K562 (cell line): ENCODE data around the gene GALNT13. TPM values are rescaled to one million over a fixed set of nuclear protein-coding genes. Genes with fewer than 3 reads are reported as not detected.

ENCODE experiments used
- ATAC-seq: fragments of 200-7000 bp; cut with Tn5 transposase; 3 replicates; pipeline ENCODE4 v1.9.1; 2020; ENCODE audit warnings: moderate library complexity
- BruUV-seq: library from RNA; stranded (reverse); fragments of 400-500 nt; replicated peaks from 2 replicates; lab custom pipeline; 2021; lab: Mats Ljungman, UMichigan
- CTCF ChIA-PET: fragments of 300-600 bp; formaldehyde crosslinking; extraction: SDS; loops from one replicate; lab custom pipeline; 2021; ENCODE audit warnings: low intra/inter-chr PET ratio; lab: Yijun Ruan, JAX
- POLR2A ChIA-PET: fragments of 300-600, 350-650 bp; sonication (Branson Sonifier 250); formaldehyde crosslinking; extraction: SDS; loops from one replicate; lab custom pipeline; 2021; ENCODE audit warnings: antibody characterized with exemption, inconsistent platforms; lab: Yijun Ruan, JAX
- DNase-seq, 4 experiments: peaks; one replicate each; pipeline versions ENCODE4 v3.0.0 to v3.0.0-alpha.2; 2011 to 2018; ENCODE audit warnings: low spot score in 3 of 4, mixed read lengths in 3 of 4; ENCODE audit errors: extremely low read depth in 1 of 4
- FAIRE-seq: peaks from 2 replicates; lab custom pipeline; 2011; peaks lifted over from hg19 to GRCh38; lab: Jason Lieb, UNC
- H2AFZ ChIP-seq: 2 replicates; pipeline ENCODE4 v1.6.0; 2011; ENCODE audit warnings: low read depth, low read length, control low read depth, inconsistent platforms
- H3K27ac ChIP-seq: fragments of 200-600 bp; 3 replicates; pipeline ENCODE4 v1.8.0; 2011; ENCODE audit warnings: low read depth, mild to moderate bottlenecking, control low read depth, inconsistent platforms, low read length, moderate library complexity, mixed read lengths; ENCODE audit errors: extremely low read depth
- H3K27me3 ChIP-seq, 2 experiments: fragments of 300-600 bp in 1 of 2; 2 replicates in 1 of 2; 3 replicates in 1 of 2; pipeline versions ENCODE4 v1.6.0 to v1.8.0; 2011; ENCODE audit warnings: inconsistent platforms in 2 of 2, low read length in 2 of 2, mild to moderate bottlenecking in 1 of 2, mixed read lengths in 1 of 2, moderate library complexity in 1 of 2; ENCODE audit not compliant: control insufficient read depth in 2 of 2, insufficient read depth in 2 of 2
- H3K36me3 ChIP-seq: fragments of 300-600 bp; 3 replicates; pipeline ENCODE4 v1.8.0; 2011; ENCODE audit warnings: mild to moderate bottlenecking, low read length, inconsistent platforms; ENCODE audit not compliant: control insufficient read depth, insufficient read depth
- H3K4me1 ChIP-seq, 2 experiments: fragments of 200-600 bp in 1 of 2; replicated peaks in 1 of 2; 2 replicates in 1 of 2; 3 replicates in 1 of 2; pipeline versions ENCODE4 v1.5.1 to v1.8.0; 2011; ENCODE audit warnings: inconsistent platforms in 2 of 2, low read length in 2 of 2, mild to moderate bottlenecking in 1 of 2, mixed read lengths in 1 of 2, moderate library complexity in 1 of 2; ENCODE audit not compliant: control insufficient read depth in 2 of 2, insufficient read depth in 2 of 2
- H3K4me2 ChIP-seq: 2 replicates; pipeline ENCODE4 v1.6.1; 2011; ENCODE audit warnings: low read length, control low read depth, inconsistent platforms, mixed read lengths; ENCODE audit not compliant: insufficient read depth
- H3K4me3 ChIP-seq: fragments of 200-600 bp; sonication (generic), shearing (Covaris generic); 2 replicates; pipeline ENCODE4 v1.5.1; 2016; ENCODE audit warnings: control low read depth, inconsistent platforms
- H3K79me2 ChIP-seq: fragments of 200-600 bp; 3 replicates; pipeline ENCODE4 v1.8.0; 2011; ENCODE audit warnings: low read length, inconsistent platforms; ENCODE audit not compliant: control insufficient read depth, insufficient read depth
- H3K9ac ChIP-seq, 2 experiments: 2 replicates each; pipeline versions ENCODE4 v1.6.0 to v1.6.1; 2011; ENCODE audit warnings: low read depth in 2 of 2, low read length in 2 of 2, control low read depth in 1 of 2, inconsistent platforms in 1 of 2, mild to moderate bottlenecking in 1 of 2, mixed read lengths in 1 of 2; ENCODE audit not compliant: insufficient read depth in 1 of 2
- H3K9me1 ChIP-seq: one replicate; pipeline ENCODE4 v1.6.0; 2011; ENCODE audit warnings: inconsistent platforms, mild to moderate bottlenecking, low read length, moderate library complexity; ENCODE audit not compliant: control insufficient read depth, insufficient read depth
- H3K9me3 ChIP-seq: replicated peaks from 2 replicates; pipeline ENCODE4 v1.5.1; 2011; ENCODE audit warnings: low read depth, low read length, inconsistent platforms; ENCODE audit not compliant: control insufficient read depth, insufficient read depth
- H4K20me1 ChIP-seq: replicated peaks from 2 replicates; pipeline ENCODE4 v1.6.1; 2011; ENCODE audit warnings: low read length, inconsistent platforms, mixed read lengths; ENCODE audit not compliant: control insufficient read depth, insufficient read depth
- CREBBP ChIP-seq: IDR thresholded peaks from one replicate; pipeline ENCODE4 v1.6.1; 2012; ENCODE audit warnings: low read depth, mild to moderate bottlenecking, control low read depth, inconsistent platforms, low read length
- FOS ChIP-seq: IDR thresholded peaks from 3 replicates; pipeline ENCODE4 v1.6.1; 2011; ENCODE audit not compliant: insufficient read length; ENCODE audit errors: extremely low read depth
- FOXK2 ChIP-seq, 2 experiments: fragments of 450-650 bp; IDR thresholded peaks in 1 of 2; conservative IDR thresholded peaks in 1 of 2; 2 replicates each; pipeline ENCODE4 v1.6.1; 2016; ENCODE audit warnings: low read depth in 2 of 2, mild to moderate bottlenecking in 1 of 2
- NCOA1 ChIP-seq: fragments of 450-650 bp; IDR thresholded peaks from 2 replicates; pipeline ENCODE4 v1.6.1; 2016; ENCODE audit warnings: low read depth
- NFXL1 ChIP-seq: fragments of 450-650 bp; formaldehyde crosslinking; IDR thresholded peaks from 2 replicates; pipeline ENCODE4 v1.4.0; 2021; ENCODE audit warnings: mild to moderate bottlenecking
- PML ChIP-seq: IDR thresholded peaks from 2 replicates; pipeline ENCODE4 v1.6.1; 2012; ENCODE audit warnings: low read length, inconsistent platforms
- TOE1 ChIP-seq, 2 experiments: fragments of 450-650 bp in 1 of 2; sonication (generic) in 1 of 2; formaldehyde crosslinking in 1 of 2; IDR thresholded peaks; 2 replicates each; pipeline versions ENCODE4 v1.7.1 to v1.8.0; 2016 to 2022; ENCODE audit warnings: borderline replicate concordance in 2 of 2, mild to moderate bottlenecking in 2 of 2, antibody characterized with exemption in 1 of 2, inconsistent platforms in 1 of 2, low read depth in 1 of 2, missing genetic modification reagents in 1 of 2, moderate library complexity in 1 of 2
- ZNF24 ChIP-seq: fragments of 450-650 bp; IDR thresholded peaks from 2 replicates; pipeline ENCODE4 v1.6.1; 2016
- WGBS: fragments of 100-300 bp; shearing (Covaris generic); methylation state at CpG from one replicate; pipeline ENCODE4 v1.1.6; 2016; ENCODE audit warnings: low coverage, mixed read lengths; ENCODE audit not compliant: insufficient coverage; ENCODE audit errors: missing lambda C conversion rate; 5-methylcytosine and 5-hydroxymethylcytosine counted together
- in situ Hi-C: fragments of 300-500 bp; cut with MboI; formaldehyde crosslinking; loops from 4 replicates; pipeline ENCODE4 v1.15.0; 2018; ENCODE audit warnings: inconsistent platforms, mixed read lengths
- intact Hi-C: fragments of 100-400 bp; cut with micrococcal nuclease; formaldehyde crosslinking; loops from 2 replicates; pipeline ENCODE4 v1.14.2; 2022
- polyA plus RNA-seq, 8 experiments: library from polyadenylated mRNA; depleted of rRNA in 4 of 8; stranded (reverse) in 5 of 8; unstranded in 3 of 8; fragments of >200 nt; fragmentation: Nextera tagmentation in 2 of 8; fragmentation: Illumina TruSeq in 1 of 8; extraction: Ambion mirVana in 2 of 8; extraction: Trizol in 1 of 8; gene quantifications; 2 replicates each; pipeline versions ENCODE4 v1.2.1 to v1.2.3, GENCODE V29; 2011 to 2014; ENCODE audit warnings: inconsistent platforms in 1 of 8, missing spikeins in 1 of 8
- total RNA-seq, 7 experiments: library from RNA; depleted of rRNA in 6 of 7; stranded (reverse); fragments of >200 nt in 6 of 7; fragmentation: Illumina TruSeq in 2 of 7; extraction: Trizol in 2 of 7; gene quantifications; 2 replicates each; pipeline versions ENCODE4 v1.2.1 to v1.2.3, GENCODE V29; 2011 to 2021; ENCODE audit warnings: low replicate concordance in 1 of 7
- TF ChIP-seq, protein P1 (sequence below): fragments of 250-450 bp; sonication (Bioruptor Pico); IDR thresholded peaks from 2 replicates; pipeline ENCODE4 v1.4.0; 2020; ENCODE audit warnings: borderline replicate concordance
- TF ChIP-seq, protein P2 (sequence below): fragments of 450-650 bp; formaldehyde crosslinking; IDR thresholded peaks from 2 replicates; pipeline ENCODE4 v1.4.0; 2020; ENCODE audit warnings: mild to moderate bottlenecking, moderate library complexity
- TF ChIP-seq, protein P3 (sequence below): sonication (generic); formaldehyde crosslinking; IDR thresholded peaks from 2 replicates; pipeline ENCODE4 v1.8.0; 2023; ENCODE audit warnings: mild to moderate bottlenecking, missing genetic modification reagents

The GALNT13 gene
- total and polyA plus RNA-seq, 9 of the 15 experiments (the other 6 are each of a cell fraction or from before 2014, with no cell fraction given) = not detected

DNA sequence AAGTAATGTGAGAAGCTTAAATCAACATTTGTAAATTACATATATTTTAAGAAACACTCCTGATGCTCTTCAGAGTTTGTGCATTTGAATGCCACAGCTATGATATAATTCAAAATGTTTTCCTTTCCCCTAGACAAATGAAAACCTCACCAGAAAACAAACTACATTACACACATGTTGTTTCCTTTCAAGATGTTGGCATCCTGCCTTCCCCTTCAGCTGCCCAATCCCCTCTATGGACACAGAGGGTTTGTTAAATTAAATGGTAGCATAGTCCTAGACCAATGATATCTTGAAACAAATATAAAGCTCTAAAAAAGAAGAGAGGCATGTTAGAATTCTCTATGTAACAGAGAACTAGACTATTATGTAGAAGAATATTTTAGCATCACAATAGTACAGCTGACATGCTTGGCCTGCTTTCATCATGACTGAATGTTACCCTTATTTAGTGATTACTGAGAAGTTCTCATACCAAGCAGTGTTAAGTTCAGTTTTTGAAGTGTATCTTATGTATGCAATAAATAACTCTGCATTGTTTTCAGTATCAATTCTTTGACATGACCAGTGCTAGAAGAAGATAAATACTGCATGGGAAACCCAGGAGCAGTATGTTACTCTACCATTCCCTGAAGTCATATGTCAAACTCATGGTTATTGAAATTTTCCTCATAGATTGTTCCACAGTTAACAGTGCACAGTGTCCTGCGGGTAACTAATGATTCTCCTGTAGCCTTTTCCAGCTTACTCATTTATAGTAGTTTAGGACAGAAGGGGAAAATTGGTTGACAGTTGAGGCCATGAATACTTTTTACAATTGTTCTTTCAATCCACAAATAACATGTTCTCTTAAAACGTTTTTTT, 510.4 kb downstream of the GALNT13 start:
- DNase-seq (no peak), FAIRE-seq (no peak), ATAC-seq (no peak)
- Histone ChIP-seq H3K9me3 (peaks cover 3% of the 10 kb centered on the region; the same call in 1 of the 2 replicates), H3K9ac (no peak overlapping the region), H3K4me3 (no peak overlapping the region), H2AFZ (no peak overlapping the region), H3K9me1 (no peaks in the 10 kb centered on the region), H3K27me3 (no peaks in the 10 kb centered on the region), H3K36me3 (no peaks in the 10 kb centered on the region), H3K4me1 (no peaks in the 10 kb centered on the region), H3K4me2 (no peak overlapping the region), H4K20me1 (no peaks in the 10 kb centered on the region), H3K79me2 (no peaks in the 10 kb centered on the region), H3K27ac (no peak overlapping the region)
- in situ Hi-C loops (no loop called here), intact Hi-C loops (no loop called here)
- ChIA-PET CTCF (no interaction called here), POLR2A (interaction anchor here (0.6 kb wide), 1 partner anchor 121 kb away, joined by 3 read pairs; no protein-coding TSS in a partner anchor)
- TF ChIP-seq FOXK2 (conservative IDR thresholded peaks at IDR 0.05 in 1 of 2, IDR thresholded peaks at IDR 0.05 in 1 of 2; ENCODE audit: low read depth in 2 of 2) (no peak), NCOA1 (no peak), FOS (no peak), PML (no peak), NFXL1 (no peak), CREBBP (no peak), TOE1 (IDR thresholded peaks at IDR 0.05; ENCODE audit: borderline replicate concordance) (no peak), TOE1 (CRISPR knock-in tag; IDR thresholded peaks at IDR 0.05; ENCODE audit: borderline replicate concordance, low read depth) (no peak), ZNF24 (no peak)
- TF ChIP-seq, protein P1, sequence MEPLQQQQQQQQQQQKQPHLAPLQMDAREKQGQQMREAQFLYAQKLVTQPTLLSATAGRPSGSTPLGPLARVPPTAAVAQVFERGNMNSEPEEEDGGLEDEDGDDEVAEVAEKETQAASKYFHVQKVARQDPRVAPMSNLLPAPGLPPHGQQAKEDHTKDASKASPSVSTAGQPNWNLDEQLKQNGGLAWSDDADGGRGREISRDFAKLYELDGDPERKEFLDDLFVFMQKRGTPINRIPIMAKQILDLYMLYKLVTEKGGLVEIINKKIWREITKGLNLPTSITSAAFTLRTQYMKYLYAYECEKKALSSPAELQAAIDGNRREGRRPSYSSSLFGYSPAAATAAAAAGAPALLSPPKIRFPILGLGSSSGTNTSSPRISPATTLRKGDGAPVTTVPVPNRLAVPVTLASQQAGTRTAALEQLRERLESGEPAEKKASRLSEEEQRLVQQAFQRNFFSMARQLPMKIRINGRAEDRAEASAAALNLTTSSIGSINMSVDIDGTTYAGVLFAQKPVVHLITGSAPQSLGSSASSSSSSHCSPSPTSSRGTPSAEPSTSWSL (CRISPR knock-in tag) = no peak
- TF ChIP-seq, protein P2, sequence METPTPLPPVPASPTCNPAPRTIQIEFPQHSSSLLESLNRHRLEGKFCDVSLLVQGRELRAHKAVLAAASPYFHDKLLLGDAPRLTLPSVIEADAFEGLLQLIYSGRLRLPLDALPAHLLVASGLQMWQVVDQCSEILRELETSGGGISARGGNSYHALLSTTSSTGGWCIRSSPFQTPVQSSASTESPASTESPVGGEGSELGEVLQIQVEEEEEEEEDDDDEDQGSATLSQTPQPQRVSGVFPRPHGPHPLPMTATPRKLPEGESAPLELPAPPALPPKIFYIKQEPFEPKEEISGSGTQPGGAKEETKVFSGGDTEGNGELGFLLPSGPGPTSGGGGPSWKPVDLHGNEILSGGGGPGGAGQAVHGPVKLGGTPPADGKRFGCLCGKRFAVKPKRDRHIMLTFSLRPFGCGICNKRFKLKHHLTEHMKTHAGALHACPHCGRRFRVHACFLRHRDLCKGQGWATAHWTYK (CRISPR knock-in tag) = no peak
- TF ChIP-seq, protein P3, sequence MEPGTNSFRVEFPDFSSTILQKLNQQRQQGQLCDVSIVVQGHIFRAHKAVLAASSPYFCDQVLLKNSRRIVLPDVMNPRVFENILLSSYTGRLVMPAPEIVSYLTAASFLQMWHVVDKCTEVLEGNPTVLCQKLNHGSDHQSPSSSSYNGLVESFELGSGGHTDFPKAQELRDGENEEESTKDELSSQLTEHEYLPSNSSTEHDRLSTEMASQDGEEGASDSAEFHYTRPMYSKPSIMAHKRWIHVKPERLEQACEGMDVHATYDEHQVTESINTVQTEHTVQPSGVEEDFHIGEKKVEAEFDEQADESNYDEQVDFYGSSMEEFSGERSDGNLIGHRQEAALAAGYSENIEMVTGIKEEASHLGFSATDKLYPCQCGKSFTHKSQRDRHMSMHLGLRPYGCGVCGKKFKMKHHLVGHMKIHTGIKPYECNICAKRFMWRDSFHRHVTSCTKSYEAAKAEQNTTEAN = no peak
- 0% methylated on average over 2 of the region's 2 CpGs for WGBS
- BruUV-seq = no TSS peak
